Liver (tissue), 3 donors: ENCODE measurements around the gene DCDC1.

Experiments used
- CTCF ChIP-seq: fragments of 150-350 bp; IDR thresholded peaks from 2 replicates; pipeline ENCODE4 v1.5.1; 2017; ENCODE audit warnings: improper control_type of control experiment, low read depth, low read length; ENCODE audit not compliant: missing input control
- HNF4G ChIP-seq: IDR thresholded peaks from 2 replicates; pipeline ENCODE4 v1.6.1; 2016; ENCODE audit warnings: antibody characterized with exemption
- JUND ChIP-seq, 2 donors: IDR thresholded peaks; 2 replicates each; pipeline ENCODE4 v1.6.1; 2016; ENCODE audit warnings: antibody characterized with exemption in 2 of 2
- TF ChIP-seq, protein P1 (sequence below): IDR thresholded peaks from 2 replicates; pipeline ENCODE4 v1.6.1; 2016; ENCODE audit warnings: antibody characterized with exemption
- TF ChIP-seq, protein P2 (sequence below): IDR thresholded peaks from 2 replicates; pipeline ENCODE4 v1.6.1; 2016; ENCODE audit warnings: antibody characterized with exemption
- donor health status: healthy.
- donor health status: healthy.

GRCh38 chr11:31237819-31238760 is 131.4 kb downstream of the DCDC1 start:
- TF ChIP-seq HNF4G (no peak), CTCF (no peak), JUND (IDR thresholded peaks at IDR 0.05) (no peak)
- TF ChIP-seq, protein P1, sequence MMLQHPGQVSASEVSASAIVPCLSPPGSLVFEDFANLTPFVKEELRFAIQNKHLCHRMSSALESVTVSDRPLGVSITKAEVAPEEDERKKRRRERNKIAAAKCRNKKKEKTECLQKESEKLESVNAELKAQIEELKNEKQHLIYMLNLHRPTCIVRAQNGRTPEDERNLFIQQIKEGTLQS: no peak
- TF ChIP-seq, protein P2, sequence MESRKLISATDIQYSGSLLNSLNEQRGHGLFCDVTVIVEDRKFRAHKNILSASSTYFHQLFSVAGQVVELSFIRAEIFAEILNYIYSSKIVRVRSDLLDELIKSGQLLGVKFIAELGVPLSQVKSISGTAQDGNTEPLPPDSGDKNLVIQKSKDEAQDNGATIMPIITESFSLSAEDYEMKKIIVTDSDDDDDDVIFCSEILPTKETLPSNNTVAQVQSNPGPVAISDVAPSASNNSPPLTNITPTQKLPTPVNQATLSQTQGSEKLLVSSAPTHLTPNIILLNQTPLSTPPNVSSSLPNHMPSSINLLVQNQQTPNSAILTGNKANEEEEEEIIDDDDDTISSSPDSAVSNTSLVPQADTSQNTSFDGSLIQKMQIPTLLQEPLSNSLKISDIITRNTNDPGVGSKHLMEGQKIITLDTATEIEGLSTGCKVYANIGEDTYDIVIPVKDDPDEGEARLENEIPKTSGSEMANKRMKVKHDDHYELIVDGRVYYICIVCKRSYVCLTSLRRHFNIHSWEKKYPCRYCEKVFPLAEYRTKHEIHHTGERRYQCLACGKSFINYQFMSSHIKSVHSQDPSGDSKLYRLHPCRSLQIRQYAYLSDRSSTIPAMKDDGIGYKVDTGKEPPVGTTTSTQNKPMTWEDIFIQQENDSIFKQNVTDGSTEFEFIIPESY: no peak
